ENCODE data around the gene VSTM4.
A peak's percentile ranks its signal among the peaks of the same experiment; 100 is the strongest.

The VSTM4 gene

GRCh38 chr10:49116509-49117375, 1.4 kb upstream of the VSTM4 start:
- Histone ChIP-seq H3K4me3 (ENCODE audit: low read depth in 1 of 2, low read length in 2 of 2) (no peak overlapping the region), H3K36me3 (ENCODE audit: insufficient read depth, low read length) (no peaks in the 10 kb centered on the region), H3K9me3 (ENCODE audit: insufficient read depth, low read length, severe bottlenecking) (no peaks in the 10 kb centered on the region), H3K4me2 (ENCODE audit: insufficient read depth, low read length) (no peak overlapping the region), H3K9ac (ENCODE audit: low read depth, low read length) (no peak overlapping the region), H3K27ac (ENCODE audit: low read length) (no peak overlapping the region), H4K20me1 (ENCODE audit: insufficient read depth, low read length) (no peaks in the 10 kb centered on the region), H3K27me3 (ENCODE audit: insufficient read depth, low read length, poor library complexity) (peaks cover 4% of the 10 kb centered on the region), H2AFZ (ENCODE audit: low read depth, low read length) (no peak overlapping the region), H3K4me1 (ENCODE audit: insufficient read depth, low read length) (no peaks in the 10 kb centered on the region), H3K79me2 (ENCODE audit: insufficient read depth, low read length) (no peaks in the 10 kb centered on the region)
- DNase-seq (no peak), ATAC-seq (ENCODE audit: insufficient read depth, low read depth) (no peak; the same call in 2 of the 3 replicates)
- TF ChIP-seq EZH2 (IDR thresholded peaks at IDR 0.05; ENCODE audit: borderline replicate concordance, low read depth, low read length, severe bottlenecking), result no peak
- no peak for TF ChIP-seq CTCF (IDR thresholded peaks at IDR 0.05; ENCODE audit: borderline replicate concordance, extremely low read depth, low read length, poor library complexity, severe bottlenecking)

GRCh38 chr10:49115796-49116508, 630 bp upstream of the VSTM4 start:
- ATAC-seq (ENCODE audit: insufficient read depth, low read depth) (peak; percentile 88), DNase-seq (peak; percentile 24)
- H3K27me3 ChIP-seq (ENCODE audit: insufficient read depth, low read length, poor library complexity), result peaks cover 4% of the 10 kb centered on the region
- H3K4me2 ChIP-seq (ENCODE audit: insufficient read depth, low read length), result no peak overlapping the region
- no peak overlapping the region for H3K9ac ChIP-seq (ENCODE audit: low read depth, low read length)
- no peaks in the 10 kb centered on the region for H3K4me1 ChIP-seq (ENCODE audit: insufficient read depth, low read length)
- H4K20me1 ChIP-seq (ENCODE audit: insufficient read depth, low read length), result no peaks in the 10 kb centered on the region
- TF ChIP-seq EZH2 (IDR thresholded peaks at IDR 0.05; ENCODE audit: borderline replicate concordance, low read depth, low read length, severe bottlenecking) (no peak), CTCF (IDR thresholded peaks at IDR 0.05; ENCODE audit: borderline replicate concordance, extremely low read depth, low read length, poor library complexity, severe bottlenecking) (no peak)
- H3K79me2 ChIP-seq (ENCODE audit: insufficient read depth, low read length), result no peaks in the 10 kb centered on the region
- no peak overlapping the region for H3K4me3 ChIP-seq (ENCODE audit: low read depth in 1 of 2, low read length in 2 of 2)
- H2AFZ ChIP-seq (ENCODE audit: low read depth, low read length), result no peak overlapping the region
- H3K9me3 ChIP-seq (ENCODE audit: insufficient read depth, low read length, severe bottlenecking), result no peaks in the 10 kb centered on the region
- H3K27ac ChIP-seq (ENCODE audit: low read length), result no peak overlapping the region
- no peaks in the 10 kb centered on the region for H3K36me3 ChIP-seq (ENCODE audit: insufficient read depth, low read length)

GRCh38 chr10:49114718-49115014, 656 bp downstream of the VSTM4 start:
- H3K79me2 ChIP-seq (ENCODE audit: insufficient read depth, low read length), result no peaks in the 10 kb centered on the region
- no peak overlapping the region for H3K4me2 ChIP-seq (ENCODE audit: insufficient read depth, low read length)
- no peak overlapping the region for H3K4me3 ChIP-seq (ENCODE audit: low read depth in 1 of 2, low read length in 2 of 2)
- no peaks in the 10 kb centered on the region for H4K20me1 ChIP-seq (ENCODE audit: insufficient read depth, low read length)
- peaks cover 1% of the 10 kb centered on the region for H3K27me3 ChIP-seq (ENCODE audit: insufficient read depth, low read length, poor library complexity)
- H3K4me1 ChIP-seq (ENCODE audit: insufficient read depth, low read length), result no peaks in the 10 kb centered on the region
- H3K9me3 ChIP-seq (ENCODE audit: insufficient read depth, low read length, severe bottlenecking), result no peaks in the 10 kb centered on the region
- DNase-seq (no peak), ATAC-seq (ENCODE audit: insufficient read depth, low read depth) (no peak)
- H3K27ac ChIP-seq (ENCODE audit: low read length), result no peak overlapping the region
- no peak overlapping the region for H3K9ac ChIP-seq (ENCODE audit: low read depth, low read length)
- no peaks in the 10 kb centered on the region for H3K36me3 ChIP-seq (ENCODE audit: insufficient read depth, low read length)
- no peak overlapping the region for H2AFZ ChIP-seq (ENCODE audit: low read depth, low read length)
- TF ChIP-seq CTCF (IDR thresholded peaks at IDR 0.05; ENCODE audit: borderline replicate concordance, extremely low read depth, low read length, poor library complexity, severe bottlenecking) (no peak), EZH2 (IDR thresholded peaks at IDR 0.05; ENCODE audit: borderline replicate concordance, low read depth, low read length, severe bottlenecking) (no peak)

Measured in DND-41 (cell line).